Endothelial cell of umbilical vein (primary cell): ENCODE measurements around the gene TAF6.

Experiments
- EZH2 ChIP-seq: IDR thresholded peaks from 2 replicates; pipeline ENCODE4 v1.6.1; 2012; ENCODE audit warnings: borderline replicate concordance, low read depth, mild to moderate bottlenecking, moderate library complexity, low read length, inconsistent platforms; ENCODE audit not compliant: severe bottlenecking
- GATA2 ChIP-seq: IDR thresholded peaks from 2 replicates; pipeline ENCODE4 v1.7.0; 2011; ENCODE audit warnings: low read depth, mild to moderate bottlenecking, moderate library complexity, mixed read lengths, low read length; ENCODE audit not compliant: insufficient read length, insufficient read depth
- JUN ChIP-seq: IDR thresholded peaks from 2 replicates; pipeline ENCODE4 v1.6.1; 2011; ENCODE audit warnings: borderline replicate concordance, low read depth; ENCODE audit not compliant: insufficient read length, insufficient read depth
- MYC ChIP-seq: IDR thresholded peaks from one replicate; pipeline ENCODE4 v1.6.1; 2011; ENCODE audit warnings: mild to moderate bottlenecking, low read depth, low read length
- POLR2A ChIP-seq: IDR thresholded peaks from 2 replicates; pipeline ENCODE4 v1.6.1; 2012; ENCODE audit warnings: low read depth, mild to moderate bottlenecking, control low read depth, low read length
- POLR2AphosphoS5 ChIP-seq: IDR thresholded peaks from 2 replicates; pipeline ENCODE4 v1.6.1; 2012; ENCODE audit warnings: low read depth, mild to moderate bottlenecking, control low read depth, low read length, moderate library complexity; ENCODE audit not compliant: insufficient read depth
- TF ChIP-seq, protein P1 (sequence below), 2 donors: IDR thresholded peaks; 1 replicate in 1 of 2; 2 replicates in 1 of 2; pipeline ENCODE4 v1.5.1; 2011; ENCODE audit warnings: low read length in 2 of 2, mild to moderate bottlenecking in 2 of 2, moderate library complexity in 2 of 2, control low read depth in 1 of 2, inconsistent platforms in 1 of 2, low read depth in 1 of 2; ENCODE audit not compliant: insufficient read depth in 1 of 2; ENCODE audit errors: extremely low read depth in 1 of 2
- TF ChIP-seq, protein P2 (sequence below): IDR thresholded peaks from 2 replicates; pipeline ENCODE4 v1.6.1; 2011; ENCODE audit not compliant: insufficient read depth, insufficient read length

DNA sequence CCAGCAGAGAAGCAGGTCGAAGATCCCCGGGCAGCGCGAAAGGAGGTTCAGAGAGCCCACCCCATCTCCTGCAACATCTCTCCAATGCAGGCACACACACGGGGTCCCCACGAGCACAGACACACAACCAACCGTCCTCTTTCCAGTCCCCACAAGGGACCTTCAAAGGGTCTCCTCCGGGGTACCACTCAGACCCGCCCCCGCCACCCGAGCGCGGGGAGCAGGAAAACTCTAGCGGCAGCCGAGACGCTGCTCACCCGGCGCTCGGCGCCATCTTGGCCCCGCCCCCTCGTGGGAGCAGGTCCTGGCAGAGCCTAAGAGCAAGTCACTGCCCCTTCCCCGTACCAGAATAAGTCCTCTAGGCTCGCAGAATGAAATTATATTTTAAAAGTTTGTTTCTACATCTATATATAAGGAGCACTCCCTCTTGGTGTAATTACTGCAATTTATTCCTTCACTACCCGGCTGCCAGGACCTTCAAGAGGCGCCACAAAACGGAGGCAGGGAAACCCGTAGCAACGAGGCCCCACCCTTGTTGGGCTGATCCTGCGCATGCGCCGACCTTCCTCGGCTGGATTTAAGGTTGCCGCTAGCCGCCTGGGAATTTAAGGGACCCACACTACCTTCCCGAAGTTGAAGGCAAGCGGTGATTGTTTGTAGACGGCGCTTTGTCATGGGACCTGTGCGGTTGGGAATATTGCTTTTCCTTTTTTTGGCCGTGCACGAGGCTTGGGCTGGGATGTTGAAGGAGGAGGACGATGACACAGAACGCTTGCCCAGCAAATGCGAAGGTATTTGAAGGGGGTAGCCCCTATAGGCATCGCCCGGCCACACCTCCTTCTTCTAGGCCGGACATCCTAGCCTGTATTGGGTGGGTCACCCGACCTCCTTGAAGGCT, at the start of gene TAF6, which contains the start of gene CNPY4:
- TF ChIP-seq, protein P1, sequence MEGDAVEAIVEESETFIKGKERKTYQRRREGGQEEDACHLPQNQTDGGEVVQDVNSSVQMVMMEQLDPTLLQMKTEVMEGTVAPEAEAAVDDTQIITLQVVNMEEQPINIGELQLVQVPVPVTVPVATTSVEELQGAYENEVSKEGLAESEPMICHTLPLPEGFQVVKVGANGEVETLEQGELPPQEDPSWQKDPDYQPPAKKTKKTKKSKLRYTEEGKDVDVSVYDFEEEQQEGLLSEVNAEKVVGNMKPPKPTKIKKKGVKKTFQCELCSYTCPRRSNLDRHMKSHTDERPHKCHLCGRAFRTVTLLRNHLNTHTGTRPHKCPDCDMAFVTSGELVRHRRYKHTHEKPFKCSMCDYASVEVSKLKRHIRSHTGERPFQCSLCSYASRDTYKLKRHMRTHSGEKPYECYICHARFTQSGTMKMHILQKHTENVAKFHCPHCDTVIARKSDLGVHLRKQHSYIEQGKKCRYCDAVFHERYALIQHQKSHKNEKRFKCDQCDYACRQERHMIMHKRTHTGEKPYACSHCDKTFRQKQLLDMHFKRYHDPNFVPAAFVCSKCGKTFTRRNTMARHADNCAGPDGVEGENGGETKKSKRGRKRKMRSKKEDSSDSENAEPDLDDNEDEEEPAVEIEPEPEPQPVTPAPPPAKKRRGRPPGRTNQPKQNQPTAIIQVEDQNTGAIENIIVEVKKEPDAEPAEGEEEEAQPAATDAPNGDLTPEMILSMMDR (IDR thresholded peaks at IDR 0.05; ENCODE audit: extremely low read depth in 1 of 2, insufficient read depth in 1 of 2, low read depth in 1 of 2, low read length in 2 of 2), result no peak
- no peak for TF ChIP-seq EZH2
- peak; percentile 74 for TF ChIP-seq POLR2AphosphoS5
- peak; percentile 86 for TF ChIP-seq POLR2A
- TF ChIP-seq MYC, result no peak
- TF ChIP-seq JUN, result no peak
- TF ChIP-seq, protein P2, sequence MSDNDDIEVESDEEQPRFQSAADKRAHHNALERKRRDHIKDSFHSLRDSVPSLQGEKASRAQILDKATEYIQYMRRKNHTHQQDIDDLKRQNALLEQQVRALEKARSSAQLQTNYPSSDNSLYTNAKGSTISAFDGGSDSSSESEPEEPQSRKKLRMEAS, result no peak
- TF ChIP-seq GATA2, result no peak
